ENCODE results near the gene BAZ2B.

Gene BAZ2B

DNA sequence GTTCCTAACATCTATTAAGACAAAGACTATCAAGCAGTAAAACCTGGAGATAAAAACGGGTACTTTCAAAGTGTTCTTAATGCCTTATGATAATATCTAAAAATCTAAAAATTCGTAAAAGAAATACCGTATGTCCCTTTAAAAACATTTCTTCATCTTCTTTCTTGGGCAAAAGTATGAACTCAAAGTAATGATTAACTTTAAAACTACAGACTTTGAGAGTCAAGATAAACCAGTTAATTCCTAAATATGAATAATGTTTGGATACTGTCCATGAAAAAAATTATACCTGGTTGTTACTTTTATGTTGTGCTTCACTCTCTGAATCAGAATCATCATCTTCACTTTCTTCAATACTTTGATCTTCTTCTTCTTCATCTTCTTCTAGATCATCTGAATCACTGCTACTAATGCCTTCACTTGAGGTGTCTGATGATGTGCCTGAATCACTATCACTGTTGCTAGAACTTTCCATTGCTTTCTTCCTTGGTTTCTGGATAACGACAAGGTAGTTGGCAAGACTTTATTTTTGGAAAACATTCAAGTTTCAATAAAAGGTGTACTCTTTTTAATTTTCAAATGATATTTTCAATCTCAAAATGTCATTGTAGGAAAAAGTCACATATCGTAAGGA, 177.5 kb downstream of the BAZ2B start:
- no peaks in the 10 kb centered on the region for H3K27me3 ChIP-seq (ENCODE audit: insufficient read depth, low read length, poor library complexity)
- ATAC-seq (ENCODE audit: insufficient read depth, low read depth) (no peak), DNase-seq (no peak)
- no peaks in the 10 kb centered on the region for H3K4me1 ChIP-seq (ENCODE audit: insufficient read depth, low read length)
- no peak for TF ChIP-seq EZH2 (IDR thresholded peaks at IDR 0.05; ENCODE audit: borderline replicate concordance, low read depth, low read length, severe bottlenecking)
- TF ChIP-seq, protein P1, sequence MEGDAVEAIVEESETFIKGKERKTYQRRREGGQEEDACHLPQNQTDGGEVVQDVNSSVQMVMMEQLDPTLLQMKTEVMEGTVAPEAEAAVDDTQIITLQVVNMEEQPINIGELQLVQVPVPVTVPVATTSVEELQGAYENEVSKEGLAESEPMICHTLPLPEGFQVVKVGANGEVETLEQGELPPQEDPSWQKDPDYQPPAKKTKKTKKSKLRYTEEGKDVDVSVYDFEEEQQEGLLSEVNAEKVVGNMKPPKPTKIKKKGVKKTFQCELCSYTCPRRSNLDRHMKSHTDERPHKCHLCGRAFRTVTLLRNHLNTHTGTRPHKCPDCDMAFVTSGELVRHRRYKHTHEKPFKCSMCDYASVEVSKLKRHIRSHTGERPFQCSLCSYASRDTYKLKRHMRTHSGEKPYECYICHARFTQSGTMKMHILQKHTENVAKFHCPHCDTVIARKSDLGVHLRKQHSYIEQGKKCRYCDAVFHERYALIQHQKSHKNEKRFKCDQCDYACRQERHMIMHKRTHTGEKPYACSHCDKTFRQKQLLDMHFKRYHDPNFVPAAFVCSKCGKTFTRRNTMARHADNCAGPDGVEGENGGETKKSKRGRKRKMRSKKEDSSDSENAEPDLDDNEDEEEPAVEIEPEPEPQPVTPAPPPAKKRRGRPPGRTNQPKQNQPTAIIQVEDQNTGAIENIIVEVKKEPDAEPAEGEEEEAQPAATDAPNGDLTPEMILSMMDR (IDR thresholded peaks at IDR 0.05; ENCODE audit: borderline replicate concordance, extremely low read depth, low read length, poor library complexity, severe bottlenecking) = no peak
- H2AFZ ChIP-seq (ENCODE audit: low read depth, low read length) = no peak overlapping the region
- no peaks in the 10 kb centered on the region for H3K9me3 ChIP-seq (ENCODE audit: insufficient read depth, low read length, severe bottlenecking)
- H3K9ac ChIP-seq (ENCODE audit: low read depth, low read length) = no peak overlapping the region
- no peak overlapping the region for H3K27ac ChIP-seq (ENCODE audit: low read length)
- no peak overlapping the region for H3K4me3 ChIP-seq (ENCODE audit: low read depth in 1 of 2, low read length in 2 of 2)
- no peaks in the 10 kb centered on the region for H3K79me2 ChIP-seq (ENCODE audit: insufficient read depth, low read length)
- H4K20me1 ChIP-seq (ENCODE audit: insufficient read depth, low read length) = no peaks in the 10 kb centered on the region
- H3K36me3 ChIP-seq (ENCODE audit: insufficient read depth, low read length) = peaks cover 16% of the 10 kb centered on the region; the same call in 1 of the 2 replicates
- no peak overlapping the region for H3K4me2 ChIP-seq (ENCODE audit: insufficient read depth, low read length)

DNA sequence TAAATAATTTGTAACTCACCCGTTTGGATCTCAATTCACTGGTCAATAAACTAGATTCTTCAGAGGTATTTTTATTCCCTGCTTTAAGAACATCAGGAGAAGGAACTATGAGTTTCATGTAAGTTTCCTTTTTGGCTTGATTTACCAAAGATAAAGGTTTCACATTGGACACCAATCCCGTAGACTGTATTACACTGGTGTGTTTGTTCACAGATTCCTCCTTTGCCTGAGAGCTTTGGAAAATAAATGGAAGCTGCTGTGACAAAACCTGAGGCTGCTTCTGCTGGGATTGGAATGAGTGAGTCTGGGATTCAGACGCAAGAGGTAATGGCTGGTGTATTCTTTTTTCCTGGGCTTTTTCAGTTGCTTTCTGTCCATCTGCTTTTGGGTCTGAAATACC, 178.1 kb downstream of the BAZ2B start:
- ATAC-seq (ENCODE audit: insufficient read depth, low read depth) = no peak
- Histone ChIP-seq H4K20me1 (ENCODE audit: insufficient read depth, low read length) (no peaks in the 10 kb centered on the region), H3K79me2 (ENCODE audit: insufficient read depth, low read length) (no peaks in the 10 kb centered on the region), H3K27ac (ENCODE audit: low read length) (no peak overlapping the region), H3K9me3 (ENCODE audit: insufficient read depth, low read length, severe bottlenecking) (no peaks in the 10 kb centered on the region), H3K9ac (ENCODE audit: low read depth, low read length) (no peak overlapping the region), H3K4me3 (ENCODE audit: low read depth in 1 of 2, low read length in 2 of 2) (no peak overlapping the region), H3K27me3 (ENCODE audit: insufficient read depth, low read length, poor library complexity) (no peaks in the 10 kb centered on the region), H2AFZ (ENCODE audit: low read depth, low read length) (no peak overlapping the region), H3K36me3 (ENCODE audit: insufficient read depth, low read length) (peaks cover 11% of the 10 kb centered on the region; the same call in 1 of the 2 replicates), H3K4me2 (ENCODE audit: insufficient read depth, low read length) (no peak overlapping the region), H3K4me1 (ENCODE audit: insufficient read depth, low read length) (no peaks in the 10 kb centered on the region)
- TF ChIP-seq EZH2 (IDR thresholded peaks at IDR 0.05; ENCODE audit: borderline replicate concordance, low read depth, low read length, severe bottlenecking) = no peak
- TF ChIP-seq, protein P1 (IDR thresholded peaks at IDR 0.05; ENCODE audit: borderline replicate concordance, extremely low read depth, low read length, poor library complexity, severe bottlenecking) = no peak
- DNase-seq = no peak

DNA sequence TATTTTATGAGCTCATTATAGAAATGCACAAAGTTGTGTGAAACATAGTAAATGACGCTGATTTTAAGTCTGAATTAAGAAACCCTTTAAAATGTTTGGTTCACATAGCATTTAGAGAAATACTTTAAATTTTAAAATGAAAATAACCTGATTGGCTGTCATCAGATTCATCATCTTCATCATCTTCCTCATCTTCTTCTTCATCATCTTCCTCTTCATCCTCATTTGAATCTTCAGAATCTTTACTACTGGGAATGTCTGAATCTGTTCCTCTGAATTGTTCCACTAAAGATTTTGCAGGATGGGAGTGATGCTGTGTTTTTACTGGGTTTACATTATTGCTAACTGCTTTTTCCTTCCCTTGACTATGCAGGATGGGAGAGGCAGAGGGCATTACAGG, 183.7 kb downstream of the BAZ2B start:
- ATAC-seq (ENCODE audit: insufficient read depth, low read depth) = no peak
- TF ChIP-seq EZH2 (IDR thresholded peaks at IDR 0.05; ENCODE audit: borderline replicate concordance, low read depth, low read length, severe bottlenecking) = no peak
- TF ChIP-seq, protein P1 (IDR thresholded peaks at IDR 0.05; ENCODE audit: borderline replicate concordance, extremely low read depth, low read length, poor library complexity, severe bottlenecking) = no peak
- H3K36me3 ChIP-seq (ENCODE audit: insufficient read depth, low read length) = peaks cover 10% of the 10 kb centered on the region; the same call in 1 of the 2 replicates

More for the DNA sequence above, 183.7 kb downstream of the BAZ2B start:
- no peak overlapping the region for H3K27ac ChIP-seq (ENCODE audit: low read length)
- H3K27me3 ChIP-seq (ENCODE audit: insufficient read depth, low read length, poor library complexity) = no peaks in the 10 kb centered on the region
- H3K79me2 ChIP-seq (ENCODE audit: insufficient read depth, low read length) = no peaks in the 10 kb centered on the region
- no peak overlapping the region for H3K4me2 ChIP-seq (ENCODE audit: insufficient read depth, low read length)
- H4K20me1 ChIP-seq (ENCODE audit: insufficient read depth, low read length) = no peaks in the 10 kb centered on the region
- no peak overlapping the region for H3K4me3 ChIP-seq (ENCODE audit: low read depth in 1 of 2, low read length in 2 of 2)
- H2AFZ ChIP-seq (ENCODE audit: low read depth, low read length) = no peak overlapping the region
- peaks cover 2% of the 10 kb centered on the region for H3K4me1 ChIP-seq (ENCODE audit: insufficient read depth, low read length)
- DNase-seq = no peak
- no peak overlapping the region for H3K9ac ChIP-seq (ENCODE audit: low read depth, low read length)
- H3K9me3 ChIP-seq (ENCODE audit: insufficient read depth, low read length, severe bottlenecking) = no peaks in the 10 kb centered on the region
